ENCODE measurements around the gene EMC7.
"Not testable (repeated sequence)": the region's sequence is repeated elsewhere in the genome, so short reads cannot be mapped to it uniquely, and the experiment has no call there.

EMC7 gene

DNA sequence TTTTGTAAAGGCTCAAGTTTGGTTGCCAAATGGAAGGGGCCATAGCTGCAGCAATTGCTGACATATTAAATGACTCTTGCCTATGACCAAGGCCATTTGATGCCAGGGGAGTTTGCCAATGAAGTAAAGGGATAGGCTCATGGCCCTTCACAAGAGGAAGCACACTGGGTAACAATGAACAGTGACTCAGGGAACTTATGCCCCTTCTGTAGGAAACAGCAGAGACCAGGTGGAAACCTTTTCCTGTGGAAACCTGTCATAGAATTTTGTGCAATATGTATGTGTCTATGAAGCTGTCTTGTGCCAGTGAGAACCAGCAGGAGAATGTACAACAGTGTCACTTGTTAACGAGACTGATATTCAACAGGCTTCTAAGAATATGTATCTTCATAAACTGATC, 37.2 kb downstream of the EMC7 start:
- H3K27ac ChIP-seq, result no peak overlapping the region
- TF ChIP-seq ZFX (IDR thresholded peaks at IDR 0.05; ENCODE audit: borderline replicate concordance), result no peak
- TF ChIP-seq, protein P1, sequence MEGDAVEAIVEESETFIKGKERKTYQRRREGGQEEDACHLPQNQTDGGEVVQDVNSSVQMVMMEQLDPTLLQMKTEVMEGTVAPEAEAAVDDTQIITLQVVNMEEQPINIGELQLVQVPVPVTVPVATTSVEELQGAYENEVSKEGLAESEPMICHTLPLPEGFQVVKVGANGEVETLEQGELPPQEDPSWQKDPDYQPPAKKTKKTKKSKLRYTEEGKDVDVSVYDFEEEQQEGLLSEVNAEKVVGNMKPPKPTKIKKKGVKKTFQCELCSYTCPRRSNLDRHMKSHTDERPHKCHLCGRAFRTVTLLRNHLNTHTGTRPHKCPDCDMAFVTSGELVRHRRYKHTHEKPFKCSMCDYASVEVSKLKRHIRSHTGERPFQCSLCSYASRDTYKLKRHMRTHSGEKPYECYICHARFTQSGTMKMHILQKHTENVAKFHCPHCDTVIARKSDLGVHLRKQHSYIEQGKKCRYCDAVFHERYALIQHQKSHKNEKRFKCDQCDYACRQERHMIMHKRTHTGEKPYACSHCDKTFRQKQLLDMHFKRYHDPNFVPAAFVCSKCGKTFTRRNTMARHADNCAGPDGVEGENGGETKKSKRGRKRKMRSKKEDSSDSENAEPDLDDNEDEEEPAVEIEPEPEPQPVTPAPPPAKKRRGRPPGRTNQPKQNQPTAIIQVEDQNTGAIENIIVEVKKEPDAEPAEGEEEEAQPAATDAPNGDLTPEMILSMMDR (IDR thresholded peaks at IDR 0.05), result no peak

DNA sequence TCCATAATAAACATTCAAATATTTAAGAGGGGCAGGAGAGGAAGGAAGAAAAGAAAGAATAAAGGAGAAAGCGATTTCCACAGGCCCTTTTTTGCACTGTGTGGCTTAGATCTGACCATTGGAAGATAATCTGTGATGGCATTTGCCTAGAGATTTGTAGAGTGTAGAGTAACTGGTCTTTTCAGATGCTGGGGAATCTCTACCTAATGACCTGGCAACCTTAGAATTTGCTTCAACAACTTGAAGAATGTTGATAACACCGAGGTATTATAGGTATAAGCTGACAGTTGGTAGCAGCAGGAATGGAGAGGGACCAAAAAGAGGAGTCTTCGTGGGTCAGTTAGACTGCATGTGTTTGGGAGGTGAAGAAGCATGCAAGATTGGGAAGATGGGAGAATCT, 41.7 kb downstream of the EMC7 start:
- no peak overlapping the region for H3K27ac ChIP-seq
- TF ChIP-seq, protein P1 (IDR thresholded peaks at IDR 0.05), result no peak
- TF ChIP-seq ZFX (IDR thresholded peaks at IDR 0.05; ENCODE audit: borderline replicate concordance), result no peak

DNA sequence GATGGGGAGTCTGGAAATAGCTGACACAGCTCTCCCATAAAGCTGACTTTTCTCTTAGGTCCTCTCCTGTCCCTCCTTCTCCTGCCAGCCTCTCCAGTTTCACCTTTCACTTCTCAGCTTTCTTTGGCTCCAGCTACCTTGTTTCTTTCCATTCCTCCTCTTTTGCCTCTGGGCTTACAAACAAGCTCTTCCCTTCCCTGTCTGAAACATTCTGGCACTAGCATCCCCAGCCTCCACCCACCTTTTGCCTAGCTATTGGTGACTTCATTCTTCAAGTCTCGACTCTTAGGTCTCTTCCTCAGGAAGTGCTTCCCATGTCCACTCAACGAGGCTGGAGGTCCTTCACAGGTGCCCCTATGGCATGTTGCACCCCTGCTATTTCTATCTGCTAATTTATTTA, 42.2 kb downstream of the EMC7 start:
- H3K27ac ChIP-seq, result no peak overlapping the region
- TF ChIP-seq ZFX (IDR thresholded peaks at IDR 0.05; ENCODE audit: borderline replicate concordance), result no peak
- TF ChIP-seq, protein P1 (IDR thresholded peaks at IDR 0.05), result no peak

DNA sequence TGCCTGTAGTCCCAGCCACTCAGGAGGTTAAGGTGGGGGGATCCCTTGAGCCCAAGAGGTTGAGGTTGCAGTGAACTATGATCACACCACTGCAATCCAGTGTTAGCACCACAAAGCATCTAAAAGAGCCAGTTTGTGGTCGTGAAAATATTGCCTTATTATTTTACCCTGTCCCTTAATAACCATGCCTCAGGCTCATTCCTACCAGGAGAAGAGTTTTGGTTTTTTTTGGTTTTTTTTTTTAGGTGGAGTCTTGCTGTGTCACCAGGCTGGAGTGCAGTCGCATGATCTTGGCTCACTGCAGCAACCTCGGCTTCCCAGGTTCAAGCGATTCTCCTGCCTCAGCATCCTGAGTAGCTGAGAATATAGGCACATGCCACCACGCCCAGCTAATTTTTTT, 44.8 kb downstream of the EMC7 start:
- TF ChIP-seq ZFX (IDR thresholded peaks at IDR 0.05; ENCODE audit: borderline replicate concordance), result no peak
- TF ChIP-seq, protein P1 (IDR thresholded peaks at IDR 0.05), result no peak
- no peak overlapping the region for H3K27ac ChIP-seq

DNA sequence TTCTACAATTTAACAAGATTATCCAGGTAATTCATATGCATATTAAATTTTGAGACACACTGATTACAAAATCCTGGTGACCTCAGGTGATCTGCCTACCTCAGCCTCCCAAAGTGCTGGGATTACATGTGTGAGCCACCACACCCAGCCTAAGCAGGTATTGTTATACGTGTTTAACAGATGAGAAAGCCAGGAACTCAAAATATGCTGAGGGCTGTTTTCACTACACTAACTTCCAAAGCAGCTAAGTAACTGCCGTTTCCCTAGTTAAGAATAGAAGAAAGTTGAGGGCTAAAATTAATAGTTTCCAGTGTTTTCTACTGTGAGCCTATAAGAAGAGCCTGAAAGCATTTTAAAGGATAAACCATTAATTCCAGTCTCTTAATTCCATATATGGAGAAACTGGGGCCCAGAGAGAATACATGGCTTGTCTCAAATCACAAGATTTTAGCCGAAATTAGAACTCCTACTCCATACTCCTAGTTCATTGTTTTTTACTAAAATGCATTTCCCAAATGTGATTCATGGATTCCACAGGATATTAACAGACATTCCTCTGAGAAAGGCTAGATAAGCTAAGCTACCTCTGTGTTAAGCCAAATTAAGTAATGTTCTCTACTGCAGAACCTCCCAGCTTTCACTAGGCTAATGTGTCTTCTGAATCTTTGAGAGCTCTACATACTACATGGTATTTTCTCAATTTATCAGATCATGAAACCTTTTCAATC, 45.6 kb downstream of the EMC7 start:
- TF ChIP-seq, protein P1 (IDR thresholded peaks at IDR 0.05), result no peak
- TF ChIP-seq ZFX (IDR thresholded peaks at IDR 0.05; ENCODE audit: borderline replicate concordance), result no peak
- H3K27ac ChIP-seq, result no peak overlapping the region

DNA sequence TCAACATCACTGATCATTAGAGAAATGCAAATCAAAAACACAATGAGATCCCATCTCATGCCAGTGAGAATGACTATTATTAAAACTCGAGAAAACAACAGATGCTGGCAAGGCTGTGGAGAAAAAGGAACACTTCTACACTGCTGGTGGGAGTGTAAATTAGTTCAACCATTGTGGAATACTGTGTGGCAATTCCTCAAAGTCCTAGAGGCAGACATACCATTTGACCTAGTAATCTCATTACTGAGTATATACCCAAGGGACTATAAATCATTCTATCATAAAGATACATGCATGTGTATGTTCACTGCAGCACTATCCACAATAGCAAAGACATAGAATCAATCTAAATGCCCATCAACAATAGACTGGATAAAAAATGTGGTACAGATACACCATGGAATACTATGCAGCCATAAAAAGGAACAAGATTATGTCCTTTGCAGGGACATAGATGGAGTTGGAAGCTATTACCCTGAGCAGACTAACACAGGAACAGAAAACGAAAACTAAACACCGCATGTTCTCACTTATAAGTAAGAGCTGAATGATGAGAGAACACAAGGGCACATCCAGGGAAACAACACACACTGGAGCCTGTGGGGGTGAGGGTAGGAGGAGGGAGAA, 47.5 kb downstream of the EMC7 start:
- H3K27ac ChIP-seq, result no peak overlapping the region
- TF ChIP-seq, protein P1 (IDR thresholded peaks at IDR 0.05), result no peak
- no peak for TF ChIP-seq ZFX (IDR thresholded peaks at IDR 0.05; ENCODE audit: borderline replicate concordance)

DNA sequence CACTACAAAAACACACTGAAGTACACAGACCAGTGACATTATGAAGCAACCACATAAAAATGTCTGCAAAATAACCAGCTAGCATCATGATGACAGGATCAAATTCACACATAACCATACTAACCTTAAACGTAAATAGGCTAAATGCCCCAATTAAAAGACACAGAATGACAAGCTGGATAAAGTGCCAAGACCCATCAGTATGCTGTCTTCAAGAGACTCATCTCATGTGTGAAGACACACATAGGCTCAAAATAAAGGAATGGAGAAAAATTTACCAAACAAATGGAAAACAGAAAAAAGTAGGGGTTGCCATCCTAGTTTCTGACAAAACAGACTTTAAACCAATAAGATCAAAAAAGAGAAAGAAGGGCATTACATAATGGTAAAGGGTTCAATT, 51.3 kb downstream of the EMC7 start:
- H3K27ac ChIP-seq, result not testable (repeated sequence)

All from 22Rv1 (cell line).